AG04450 (cell line): ENCODE measurements around the gene AKTIP. TPM values are rescaled to one million over a fixed set of nuclear protein-coding genes. Genes with fewer than 3 reads are reported as not detected.

Experiments used
- CTCF ChIA-PET: fragments of 300-600, 350-600 bp; formaldehyde crosslinking; extraction: SDS; loops from one replicate; lab custom pipeline; 2022; ENCODE audit warnings: antibody characterized with exemption, inconsistent platforms; lab: Charles Lee
- POLR2A ChIA-PET: fragments of 350-600 bp; formaldehyde crosslinking; extraction: SDS; loops from one replicate; lab custom pipeline; 2021; ENCODE audit warnings: antibody characterized with exemption, inconsistent platforms; lab: Yijun Ruan, JAX
- DNase-seq: peaks from one replicate; pipeline ENCODE4 v3.0.0-alpha.2; 2011; ENCODE audit warnings: low read depth, low spot score
- H3K27ac ChIP-seq: one replicate; pipeline ENCODE4 v1.5.1; 2012; ENCODE audit warnings: low read depth, low read length, control low read depth
- H3K27me3 ChIP-seq: one replicate; pipeline ENCODE4 v1.6.0; 2012; ENCODE audit warnings: low read length; ENCODE audit not compliant: control insufficient read depth, insufficient read depth
- H3K4me3 ChIP-seq: 2 replicates; pipeline ENCODE4 v1.5.1; 2011; ENCODE audit warnings: mild to moderate bottlenecking, low read depth, low read length, control low read depth
- H3K9me3 ChIP-seq: 2 replicates; pipeline ENCODE4 v1.5.1; 2012; ENCODE audit warnings: low read length; ENCODE audit not compliant: control insufficient read depth, insufficient read depth
- CTCF ChIP-seq: IDR thresholded peaks from 2 replicates; pipeline ENCODE4 v1.5.1; 2011; ENCODE audit warnings: low read depth, low read length, control low read depth, inconsistent platforms
- polyA plus RNA-seq: library from polyadenylated mRNA; depleted of rRNA; stranded (reverse); fragments of >200 nt; gene quantifications from 2 replicates; pipeline ENCODE4 v1.2.3, GENCODE V29; 2011

Gene AKTIP
- polyA plus RNA-seq, 1 experiment: 27.2 TPM

- DNase-seq: no peak
- H3K27me3 ChIP-seq: no peaks in the 10 kb centered on the region
- ChIA-PET POLR2A (no interaction called here), CTCF (interaction anchor here (0.8 to 1.1 kb wide), 2 partner anchors 14 to 21 kb away, joined by 3 read pairs; no protein-coding TSS in a partner anchor)
- no peak overlapping the region for H3K27ac ChIP-seq
- no peak overlapping the region for H3K4me3 ChIP-seq
- no peak for TF ChIP-seq CTCF
- no peaks in the 10 kb centered on the region; the same call in 1 of the 2 replicates for H3K9me3 ChIP-seq
These were observed 27.7 kb upstream of the AKTIP start for GRCh38 chr16:53530741-53531140.

GRCh38 chr16:53530046-53530445 lies 27.0 kb upstream of the AKTIP start:
- ChIA-PET POLR2A (no interaction called here), CTCF (interaction anchor here (1.1 to 1.2 kb wide), 2 partner anchors 20 kb away, joined by 3 to 4 read pairs; no protein-coding TSS in a partner anchor)
- Histone ChIP-seq H3K4me3 (no peak overlapping the region), H3K27me3 (no peaks in the 10 kb centered on the region), H3K27ac (no peak overlapping the region), H3K9me3 (no peaks in the 10 kb centered on the region; the same call in 1 of the 2 replicates)
- no peak for TF ChIP-seq CTCF
- DNase-seq: no peak

GRCh38 chr16:53529513-53529912 lies 26.5 kb upstream of the AKTIP start:
- Histone ChIP-seq H3K4me3 (no peak overlapping the region), H3K27me3 (no peaks in the 10 kb centered on the region), H3K27ac (no peak overlapping the region), H3K9me3 (no peaks in the 10 kb centered on the region; the same call in 1 of the 2 replicates)
- no peak for TF ChIP-seq CTCF
- ChIA-PET POLR2A (no interaction called here), CTCF (interaction anchor here (1.2 kb wide), 1 partner anchor 20 kb away, joined by 4 read pairs; no protein-coding TSS in a partner anchor)
- no peak for DNase-seq

- Histone ChIP-seq H3K27ac (no peak overlapping the region), H3K9me3 (no peaks in the 10 kb centered on the region; the same call in 1 of the 2 replicates), H3K27me3 (no peaks in the 10 kb centered on the region), H3K4me3 (no peak overlapping the region)
- CTCF ChIA-PET: no interaction called here
- POLR2A ChIA-PET: no interaction called here
- DNase-seq: no peak
- no peak for TF ChIP-seq CTCF
These were observed 25.8 kb upstream of the AKTIP start for GRCh38 chr16:53528797-53529196.

GRCh38 chr16:53523971-53524548 lies 21.1 kb upstream of the AKTIP start:
- Histone ChIP-seq H3K4me3 (no peak overlapping the region), H3K9me3 (no peaks in the 10 kb centered on the region; the same call in 1 of the 2 replicates), H3K27ac (no peak overlapping the region), H3K27me3 (no peaks in the 10 kb centered on the region)
- DNase-seq: no peak
- TF ChIP-seq CTCF: no peak
- POLR2A ChIA-PET: no interaction called here
- CTCF ChIA-PET: interaction anchor here (1.4 kb wide), 1 partner anchor 26 kb away, joined by 3 read pairs; no protein-coding TSS in a partner anchor
